Measurements from ENCODE around the gene RHEBL1.

Gene RHEBL1

DNA sequence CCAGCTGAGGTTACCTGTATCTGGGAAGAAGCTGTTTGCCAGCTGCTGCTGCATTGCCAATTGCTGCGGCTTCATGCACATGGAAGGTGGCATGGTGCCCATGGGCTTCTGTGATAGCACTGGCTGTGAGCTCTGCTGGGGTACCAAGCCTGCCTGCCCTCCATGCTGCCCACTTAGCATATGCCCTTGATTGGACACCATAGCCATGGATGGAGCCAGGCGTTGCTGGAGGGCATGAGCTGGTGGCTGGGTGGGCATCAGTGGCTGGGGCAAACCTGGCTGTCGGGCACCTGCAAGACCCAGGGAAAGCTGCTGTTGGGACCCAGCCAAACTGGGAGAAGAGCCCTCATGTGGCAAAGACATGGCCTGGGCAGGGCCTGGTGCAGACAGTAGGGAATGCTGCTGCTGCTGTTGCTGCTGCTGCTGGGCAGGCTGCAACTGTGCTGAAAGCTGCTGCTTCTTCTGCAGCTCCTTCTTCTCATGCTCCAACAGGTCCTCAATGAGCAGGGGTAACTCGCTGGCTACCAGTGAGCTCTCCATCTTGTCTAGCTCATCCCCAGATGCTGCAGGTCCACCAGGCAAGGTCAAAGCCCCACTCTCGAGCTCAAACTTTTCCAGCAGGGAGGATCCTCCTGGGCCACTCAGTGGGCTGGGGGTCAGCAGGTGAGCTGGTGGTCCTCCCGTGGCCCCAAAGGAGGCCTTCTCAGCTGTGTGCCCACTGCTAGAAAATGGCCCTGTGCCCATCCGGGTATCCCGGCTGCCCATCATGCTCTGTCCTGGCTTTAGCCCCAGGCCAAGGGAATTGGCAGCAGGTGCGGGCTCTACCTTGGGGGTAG, 32.5 kb downstream of the RHEBL1 start:
- no peak for DNase-seq (ENCODE audit: low read depth, low spot score)

DNA sequence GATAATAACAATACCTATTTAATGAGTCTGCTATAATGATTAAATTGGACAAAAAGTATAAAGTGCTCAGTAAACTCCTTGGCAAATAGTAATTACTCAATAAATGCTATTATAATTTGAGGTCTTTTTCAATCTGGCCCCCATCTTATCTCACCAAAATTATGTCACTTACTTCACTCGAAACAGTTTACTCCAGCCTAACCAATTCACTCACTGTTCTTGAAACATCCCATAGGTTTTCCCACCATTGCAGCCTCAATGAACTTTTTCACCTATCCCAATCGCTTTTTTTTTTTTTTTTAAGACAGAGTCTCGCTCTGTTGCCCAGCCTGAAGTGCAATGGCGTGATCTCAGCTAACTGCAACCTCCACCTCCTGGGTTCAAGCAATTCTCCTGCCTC, 33.8 kb downstream of the RHEBL1 start:
- DNase-seq (ENCODE audit: low read depth, low spot score), result no peak

DNA sequence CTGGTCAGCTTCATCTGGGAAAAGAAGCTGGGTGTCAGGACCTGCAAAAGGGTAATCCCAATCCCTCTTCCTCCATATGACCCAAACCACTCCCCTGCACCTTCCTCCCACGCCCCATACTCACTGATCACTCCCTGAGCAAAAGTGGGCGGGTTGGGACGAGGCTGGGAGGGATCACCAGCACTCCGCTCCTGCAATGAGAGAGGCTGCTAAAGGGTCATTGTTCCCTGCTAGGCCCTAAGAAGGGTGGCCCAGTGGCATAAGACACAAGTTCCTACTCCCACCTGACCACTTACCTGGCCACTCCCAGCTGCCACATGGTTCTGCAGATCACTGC, 35.5 kb downstream of the RHEBL1 start:
- no peak for DNase-seq (ENCODE audit: low read depth, low spot score)

DNA sequence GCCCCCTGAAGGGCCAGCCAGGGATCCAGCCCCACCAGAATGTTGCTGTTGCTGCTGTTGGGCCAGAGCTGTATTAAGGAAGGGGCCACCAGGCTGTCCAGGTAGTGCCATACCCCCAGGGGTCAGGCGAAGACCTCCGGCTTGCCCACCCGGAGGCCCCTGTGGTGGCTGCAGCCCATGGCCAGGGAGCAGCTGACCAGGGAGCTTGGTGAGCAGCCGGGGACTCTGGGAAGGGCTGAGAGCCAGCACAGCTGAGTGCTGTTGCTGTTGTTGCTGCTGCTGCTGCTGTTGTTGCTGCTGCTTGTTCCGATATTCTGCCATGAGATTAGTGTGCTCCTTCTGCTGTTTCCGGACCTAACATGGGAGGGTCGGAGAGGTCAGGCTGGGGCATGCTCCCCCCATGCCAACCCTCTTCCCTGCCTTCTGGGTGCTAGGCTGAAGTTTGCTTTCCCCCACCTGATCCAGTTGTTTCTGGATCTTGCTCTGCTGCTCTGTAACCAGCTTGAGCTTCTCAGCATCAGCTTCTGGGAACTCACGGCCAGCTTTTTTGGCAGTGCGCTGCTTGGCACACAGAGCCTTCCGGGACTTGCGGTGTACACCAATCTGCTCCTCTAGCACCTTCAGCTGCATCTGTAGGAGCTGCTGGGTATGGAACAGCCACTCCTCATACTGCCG, 36.0 kb downstream of the RHEBL1 start:
- DNase-seq (ENCODE audit: low read depth, low spot score), result no peak

DNA sequence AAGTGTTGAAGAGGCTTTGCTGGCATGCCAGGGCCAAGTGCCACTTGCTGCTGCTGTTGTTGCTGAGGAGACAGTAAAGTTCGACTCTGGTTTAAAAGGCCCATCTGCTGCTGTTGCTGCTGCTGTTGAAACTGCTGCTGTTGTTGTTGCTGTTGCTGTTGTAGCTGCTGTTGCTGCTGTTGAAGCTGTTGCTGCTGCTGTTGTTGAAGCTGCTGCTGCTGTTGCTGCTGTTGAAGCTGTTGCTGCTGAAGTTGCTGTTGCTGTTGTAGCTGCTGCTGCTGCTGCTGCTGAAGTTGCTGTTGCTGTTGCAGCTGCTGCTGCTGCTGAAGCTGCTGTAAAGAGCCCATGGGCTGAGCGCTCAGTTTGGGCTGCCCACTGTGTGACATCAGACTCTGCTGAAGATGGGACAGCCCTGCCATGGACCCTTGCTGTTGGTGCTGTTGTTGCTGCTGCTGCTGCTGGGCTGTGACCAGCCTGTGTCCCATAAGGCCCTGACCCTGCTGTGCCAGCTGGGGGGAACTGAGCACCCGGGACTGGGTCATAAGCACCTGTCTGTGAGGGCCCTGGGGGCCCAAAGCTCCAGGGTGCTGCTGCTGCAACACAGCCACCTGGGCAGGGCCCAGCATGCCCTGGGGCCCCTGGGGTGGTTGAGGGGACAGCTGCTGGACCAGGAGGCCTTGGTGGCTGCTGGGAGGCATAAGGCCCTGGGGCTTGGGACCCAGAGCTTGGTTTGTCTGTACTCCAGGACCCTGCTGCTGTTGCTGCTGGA, 36.9 kb downstream of the RHEBL1 start:
- no peak for DNase-seq (ENCODE audit: low read depth, low spot score)

- DNase-seq (ENCODE audit: low read depth, low spot score), result no peak
These were observed 37.5 kb downstream of the RHEBL1 start for GRCh38 chr12:49032276-49032675.

DNA sequence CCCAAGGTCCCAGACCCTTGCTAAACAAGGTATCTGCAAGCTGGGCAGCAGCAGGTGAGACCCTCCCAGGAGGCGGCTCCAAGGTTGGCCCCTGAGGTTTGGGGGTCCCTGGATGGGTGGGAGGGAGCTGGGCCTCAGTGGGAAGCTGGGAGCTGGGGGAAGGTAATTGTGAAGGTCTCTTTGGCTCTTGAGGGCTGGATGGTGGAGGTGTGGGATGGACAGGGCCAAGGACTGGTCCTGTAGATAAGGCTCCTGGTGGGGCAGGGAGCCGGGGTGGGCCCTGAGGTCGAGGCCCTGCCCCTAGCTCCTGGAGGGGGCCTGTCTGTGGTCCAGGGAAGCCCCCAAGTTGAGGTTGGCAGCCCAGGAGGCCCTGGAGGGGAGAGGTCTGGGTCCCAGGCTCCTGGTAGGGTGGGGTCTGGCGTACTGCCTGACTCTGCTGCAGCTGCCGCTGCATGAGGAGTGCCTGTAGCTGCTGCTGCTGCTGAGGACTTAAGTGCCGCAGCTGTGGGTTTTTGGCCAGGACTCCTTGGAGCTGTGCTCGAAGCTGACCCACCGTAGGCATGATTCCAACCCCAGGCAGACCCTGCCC, 38.1 kb downstream of the RHEBL1 start:
- no peak for DNase-seq (ENCODE audit: low read depth, low spot score)

DNA sequence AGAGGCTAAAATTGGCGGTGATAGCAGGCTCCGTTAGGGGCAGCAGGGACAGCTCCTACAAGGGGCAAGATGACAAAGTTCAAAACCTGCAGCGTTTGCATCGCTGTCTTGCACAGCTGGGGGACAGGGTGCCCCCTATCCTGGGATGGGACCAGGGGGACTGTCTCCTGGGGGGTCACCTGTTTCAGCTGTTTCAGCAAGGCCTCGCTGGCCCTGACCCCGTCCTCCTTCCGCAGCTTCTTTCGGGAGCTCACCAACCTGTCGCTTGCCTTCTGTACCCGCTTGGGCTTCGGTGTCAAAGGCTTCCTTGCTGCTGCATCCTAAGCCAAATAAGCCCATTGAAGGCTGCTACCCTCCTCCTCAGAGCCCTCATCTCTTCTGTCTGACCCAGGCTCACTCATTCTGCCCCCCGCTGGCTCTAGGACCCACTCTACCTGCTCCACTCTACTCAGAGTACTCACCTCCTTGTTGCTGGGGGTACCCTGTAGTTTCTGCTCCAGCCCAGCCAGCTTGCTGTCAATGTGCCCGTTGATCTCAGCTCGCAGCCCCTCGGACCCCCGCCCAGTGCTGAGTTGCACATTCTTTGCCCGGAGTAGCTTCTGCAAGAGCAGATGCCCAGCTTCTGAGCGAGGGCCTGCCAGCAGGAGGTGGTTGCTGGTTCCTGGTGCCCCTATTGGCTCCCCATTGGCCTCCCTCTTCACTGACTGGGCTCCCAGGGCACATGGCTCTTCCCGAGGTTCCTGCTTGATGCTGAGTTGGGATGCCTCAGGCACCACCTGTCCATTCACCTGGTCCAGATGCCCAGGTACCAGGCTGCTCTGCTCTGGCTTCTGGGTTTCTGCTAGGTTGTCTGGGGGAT, 38.8 kb downstream of the RHEBL1 start:
- no peak for DNase-seq (ENCODE audit: low read depth, low spot score)

DNA sequence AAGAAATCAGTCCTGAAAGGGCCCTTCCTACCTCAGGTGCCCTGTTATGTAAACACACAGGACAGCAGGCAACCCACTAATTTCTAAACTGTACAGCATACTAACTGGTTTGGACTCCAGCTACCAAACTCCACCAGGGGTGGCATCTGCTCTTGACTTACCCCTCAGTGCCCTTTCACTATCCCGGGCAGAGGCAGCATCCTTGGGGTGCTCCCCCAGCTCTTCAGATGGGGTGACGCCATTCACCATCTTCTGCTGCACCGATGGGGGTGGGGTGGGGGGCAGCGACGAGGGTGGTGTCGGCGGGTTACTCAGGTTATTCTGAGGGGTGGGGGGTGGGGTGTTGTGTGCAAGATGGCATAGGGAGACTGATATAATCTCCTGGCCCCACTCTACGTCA, 39.7 kb downstream of the RHEBL1 start:
- no peak for DNase-seq (ENCODE audit: low read depth, low spot score)

DNA sequence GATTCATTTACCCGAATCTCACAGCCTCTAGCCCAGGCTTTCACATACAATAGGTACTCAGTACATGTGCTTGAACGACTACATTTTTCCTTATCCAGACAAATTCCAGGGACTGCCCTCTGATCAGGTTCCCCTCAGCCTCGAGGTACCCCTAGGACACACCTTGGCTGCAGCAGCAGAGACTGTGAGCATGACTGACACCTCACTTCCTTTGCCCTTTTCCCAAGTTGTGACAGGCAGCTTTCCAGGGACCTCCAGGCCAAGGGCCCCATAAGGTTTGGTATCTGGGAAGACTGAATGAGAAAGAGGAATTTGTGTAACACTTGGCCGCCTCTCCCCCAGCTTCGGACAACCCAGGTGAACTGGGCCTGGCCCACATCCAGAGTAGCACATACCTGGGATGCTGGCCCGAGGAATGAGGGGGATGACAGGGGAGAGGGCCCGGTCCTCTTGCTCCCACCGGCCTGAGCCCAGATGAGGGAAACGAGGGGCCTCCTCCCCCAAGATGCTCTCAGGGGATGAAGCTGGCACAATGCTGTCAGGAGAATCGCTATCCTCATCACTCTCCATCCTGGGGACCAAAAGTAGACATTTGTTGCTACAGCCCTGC, 41.0 kb downstream of the RHEBL1 start:
- no peak for DNase-seq (ENCODE audit: low read depth, low spot score)

DNA sequence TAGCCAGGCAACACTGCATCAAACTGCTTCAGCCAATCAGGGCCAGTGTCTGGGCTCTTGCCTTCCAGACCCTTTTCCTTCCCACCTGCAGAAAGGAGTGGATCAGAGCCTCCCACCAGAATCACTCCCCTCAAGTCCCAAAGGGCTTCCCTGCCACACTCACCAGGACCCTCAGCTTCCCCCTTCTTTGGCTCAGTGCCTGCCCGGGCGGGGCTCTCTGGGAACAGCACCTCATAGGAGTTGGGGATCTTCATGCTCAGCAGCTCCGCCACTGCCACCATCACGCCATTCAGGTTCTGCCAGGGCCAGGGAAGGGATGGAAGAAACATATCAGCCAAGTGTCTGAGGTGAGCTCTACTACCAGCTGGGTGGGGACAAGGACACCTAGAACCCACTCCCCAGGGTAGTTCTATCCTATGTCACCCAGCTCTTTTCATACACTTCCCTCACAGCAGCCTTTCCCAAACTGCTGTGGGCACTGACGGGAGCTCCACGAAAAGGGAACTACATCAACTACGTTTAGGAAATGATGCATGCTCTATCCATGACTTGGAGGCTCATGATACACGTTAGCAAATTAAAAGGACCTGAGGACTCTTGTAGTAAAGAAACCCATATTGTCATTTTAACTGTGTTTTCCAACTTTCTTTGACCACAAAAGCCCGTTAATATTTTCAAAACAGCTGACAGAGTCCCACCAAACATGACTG, 41.8 kb downstream of the RHEBL1 start:
- no peak for DNase-seq (ENCODE audit: low read depth, low spot score)

DNA sequence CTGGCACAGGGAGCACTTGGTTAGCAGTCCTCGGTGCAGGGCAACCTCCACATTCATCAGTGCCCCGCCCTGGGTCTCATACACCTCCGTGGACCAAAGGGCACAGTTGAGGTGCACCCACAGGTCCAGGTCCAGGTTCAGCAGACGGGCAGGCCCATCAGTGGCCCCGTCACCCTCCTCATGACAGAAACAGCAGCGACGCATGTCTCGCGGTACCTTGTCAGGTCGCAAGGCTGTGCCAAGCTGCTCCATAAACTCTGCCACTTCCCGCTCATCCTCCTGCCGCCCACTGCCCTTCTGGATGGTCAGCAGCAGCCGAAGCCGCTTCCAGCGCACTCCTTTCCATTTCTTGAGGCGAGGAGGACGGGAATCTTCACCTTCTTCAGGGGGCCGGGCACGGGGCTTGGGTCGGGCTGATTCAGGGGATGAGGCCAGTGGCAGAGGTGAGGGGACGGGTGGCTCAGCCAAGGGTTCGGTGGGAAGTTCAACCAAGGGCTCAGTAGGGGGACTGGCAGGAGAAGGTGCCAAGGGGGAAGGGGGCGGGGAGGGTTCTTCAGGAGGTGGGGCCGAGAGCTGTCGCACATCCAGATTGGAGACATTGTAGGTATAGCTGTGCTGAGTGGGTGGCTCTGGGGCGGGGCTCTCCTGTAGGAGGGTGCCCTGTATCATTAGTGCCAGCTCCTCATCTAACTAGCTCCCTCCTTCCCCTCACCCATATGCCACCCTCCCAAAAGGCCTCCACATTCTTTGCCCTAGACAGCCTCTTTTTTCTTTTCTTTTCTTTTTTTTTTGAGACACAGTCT, 42.9 kb downstream of the RHEBL1 start:
- no peak for DNase-seq (ENCODE audit: low read depth, low spot score)

DNA sequence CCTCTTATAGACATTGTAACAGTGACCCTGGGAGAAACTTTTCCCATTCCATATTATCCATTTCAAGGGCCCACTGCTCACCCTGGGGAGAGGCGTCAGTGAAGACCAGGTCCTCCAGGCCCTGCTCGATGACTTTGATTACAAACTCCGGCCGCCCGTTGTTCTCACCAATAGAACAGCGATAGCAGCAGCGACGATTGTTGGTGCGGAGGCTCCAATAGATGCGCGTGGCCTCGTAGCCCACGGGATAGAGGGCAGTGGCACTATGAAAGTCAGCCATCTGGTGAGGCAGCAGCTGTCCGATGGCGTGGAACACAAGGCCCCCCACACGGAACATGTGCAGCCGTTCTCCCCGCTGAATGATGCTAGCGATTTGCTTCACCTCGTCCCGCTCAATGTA, 43.7 kb downstream of the RHEBL1 start:
- no peak for DNase-seq (ENCODE audit: low read depth, low spot score)

DNA sequence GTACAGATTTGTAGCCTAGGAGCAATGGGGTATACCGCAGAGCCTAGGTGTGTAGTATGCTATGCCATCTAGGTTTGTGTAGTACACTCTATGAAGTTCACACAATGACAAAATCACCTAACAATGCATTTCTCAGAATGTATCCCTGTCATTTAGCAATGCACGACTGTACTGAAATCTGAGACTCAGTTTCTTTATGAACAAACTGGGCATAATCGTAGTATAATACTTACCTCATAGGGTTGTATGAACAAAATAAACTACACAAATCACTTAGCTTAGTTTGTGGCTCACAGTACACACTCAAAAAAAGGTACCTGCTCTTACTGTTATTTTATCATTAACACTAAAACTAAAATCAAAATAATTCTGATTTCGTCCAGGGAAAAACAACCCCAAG, 44.3 kb downstream of the RHEBL1 start:
- no peak for DNase-seq (ENCODE audit: low read depth, low spot score)

DNA sequence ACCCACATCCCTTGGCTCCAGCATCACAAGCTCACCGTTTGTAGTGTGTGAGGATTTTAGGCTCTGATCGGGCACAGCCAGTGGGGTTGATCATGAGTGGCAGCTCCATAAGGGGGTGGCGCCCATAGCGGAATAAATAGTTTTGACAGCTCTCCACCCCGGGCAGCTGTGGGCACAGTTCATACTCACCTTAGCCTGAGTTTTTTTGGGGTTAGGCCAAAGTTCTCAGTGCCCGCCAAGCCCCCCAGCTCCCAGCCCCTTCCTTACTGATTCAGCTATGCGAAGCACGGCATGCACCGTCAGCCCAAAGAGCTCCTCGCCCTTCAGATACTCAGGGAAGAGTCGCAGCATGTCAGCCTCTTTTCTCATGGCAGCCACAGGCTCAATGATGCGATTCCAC, 45.2 kb downstream of the RHEBL1 start:
- DNase-seq (ENCODE audit: low read depth, low spot score), result no peak

- DNase-seq (ENCODE audit: low read depth, low spot score), result no peak
These were observed 46.0 kb downstream of the RHEBL1 start for GRCh38 chr12:49023812-49024211.

DNA sequence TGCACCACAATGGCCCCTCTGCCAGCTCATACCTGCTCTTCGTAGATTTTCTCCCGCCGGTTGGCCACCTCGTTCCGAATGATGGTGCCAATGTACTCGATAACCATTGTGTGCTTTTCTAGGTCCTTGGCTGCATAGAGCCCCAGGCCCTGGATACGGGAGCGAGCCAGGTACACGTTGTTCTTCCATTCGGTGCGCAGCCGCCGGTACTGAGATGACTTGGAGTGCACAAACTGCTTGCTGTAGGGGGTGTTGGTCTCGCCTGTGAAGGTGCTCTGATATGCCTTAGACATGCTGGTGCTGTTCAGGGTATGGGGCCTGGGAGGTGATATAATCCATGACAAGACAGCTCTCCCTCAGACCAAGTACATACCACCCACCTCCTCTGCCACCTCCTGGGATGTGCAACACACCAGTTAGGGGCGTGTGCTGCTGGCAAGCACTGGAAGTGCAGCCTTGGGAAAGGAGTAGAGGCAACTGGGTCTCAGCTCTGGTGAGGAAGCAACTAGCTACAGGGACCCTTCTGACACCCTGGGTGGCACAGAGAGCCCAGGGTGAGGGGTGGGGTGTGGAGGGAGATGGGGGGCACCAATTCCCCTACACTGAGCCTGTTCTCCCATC, 47.1 kb downstream of the RHEBL1 start:
- no peak for DNase-seq (ENCODE audit: low read depth, low spot score)

DNA sequence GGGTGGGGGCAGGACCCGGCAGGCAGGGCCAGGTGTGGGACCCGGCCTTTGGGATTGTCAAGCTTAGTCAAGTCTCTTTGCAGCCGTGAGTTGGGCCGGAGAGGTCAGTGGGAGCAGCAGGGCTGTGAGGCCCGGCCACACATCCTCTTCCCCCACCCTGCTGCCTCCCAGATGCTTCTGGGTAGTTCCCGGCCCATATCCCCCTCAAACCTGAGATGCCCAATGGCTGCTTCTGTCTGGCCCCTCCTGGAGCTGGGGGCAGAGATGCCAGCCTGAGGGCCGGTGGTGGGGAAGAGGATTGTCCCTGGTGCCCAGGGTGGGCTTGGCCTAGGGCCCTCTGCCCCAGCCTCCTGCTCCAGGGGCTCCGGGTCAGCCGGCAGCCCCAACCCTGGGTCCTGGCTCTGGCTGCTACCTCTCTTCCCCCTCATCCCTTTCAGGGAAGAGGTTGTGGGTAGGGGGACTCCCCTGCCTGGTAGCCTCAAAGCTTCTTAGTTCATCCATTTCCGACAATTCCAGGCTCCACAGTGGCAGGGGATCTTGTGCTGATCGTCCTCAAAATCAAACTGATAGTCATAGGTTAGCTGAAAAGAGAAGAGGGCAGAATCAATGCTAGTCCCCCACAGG, 48.4 kb downstream of the RHEBL1 start:
- no peak for DNase-seq (ENCODE audit: low read depth, low spot score)

- no peak for DNase-seq (ENCODE audit: low read depth, low spot score)
These were observed 49.3 kb downstream of the RHEBL1 start for GRCh38 chr12:49020441-49020840.

All from smooth muscle cell of the brain vasculature (primary cell).